K562 (cell line): ENCODE results near the gene MVP. TPM values are rescaled to one million over a fixed set of nuclear protein-coding genes. Genes with fewer than 3 reads are reported as not detected.

Experiments
- ARNT ChIP-seq, 2 experiments: fragments of 450-650 bp; IDR thresholded peaks; 2 replicates each; pipeline ENCODE4 v1.6.1; 2016; ENCODE audit warnings: mild to moderate bottlenecking in 1 of 2
- GABPB1 ChIP-seq: sonication (generic); formaldehyde crosslinking; IDR thresholded peaks from 2 replicates; pipeline ENCODE4 v1.8.0; 2022; ENCODE audit warnings: mild to moderate bottlenecking, missing genetic modification reagents
- MEIS2 ChIP-seq: fragments of 450-650 bp; IDR thresholded peaks from 2 replicates; pipeline ENCODE4 v1.6.1; 2014; ENCODE audit warnings: mild to moderate bottlenecking; ENCODE audit not compliant: partially characterized antibody
- SLC30A9 ChIP-seq: fragments of 250-450 bp; sonication (Bioruptor Pico); IDR thresholded peaks from 2 replicates; pipeline ENCODE4 v1.8.0; 2022; ENCODE audit warnings: mild to moderate bottlenecking, moderate library complexity
- U2AF1 ChIP-seq: fragments of 200-400 bp; formaldehyde crosslinking; optimal IDR thresholded peaks from 2 replicates; pipeline ENCODE3; 2017; ENCODE audit warnings: mild to moderate bottlenecking, low read depth, low read length, moderate library complexity
- ZFP36 ChIP-seq: fragments of 150-350 bp; IDR thresholded peaks from 2 replicates; pipeline ENCODE4 v1.6.1; 2018; ENCODE audit warnings: low read length, low read depth; ENCODE audit not compliant: partially characterized antibody
- ZNF253 ChIP-seq: fragments of 250-450 bp; sonication (Bioruptor Pico); conservative IDR thresholded peaks from 2 replicates; pipeline ENCODE4 v1.6.1; 2021; ENCODE audit warnings: mild to moderate bottlenecking
- polyA plus RNA-seq, 8 experiments: library from polyadenylated mRNA; depleted of rRNA in 4 of 8; stranded (reverse) in 5 of 8; unstranded in 3 of 8; fragments of >200 nt; fragmentation: Nextera tagmentation in 2 of 8; fragmentation: Illumina TruSeq in 1 of 8; extraction: Ambion mirVana in 2 of 8; extraction: Trizol in 1 of 8; gene quantifications; 2 replicates each; pipeline versions ENCODE4 v1.2.1 to v1.2.3, GENCODE V29; 2011 to 2014; ENCODE audit warnings: inconsistent platforms in 1 of 8, missing spikeins in 1 of 8
- total RNA-seq, 7 experiments: library from RNA; depleted of rRNA in 6 of 7; stranded (reverse); fragments of >200 nt in 6 of 7; fragmentation: Illumina TruSeq in 2 of 7; extraction: Trizol in 2 of 7; gene quantifications; 2 replicates each; pipeline versions ENCODE4 v1.2.1 to v1.2.3, GENCODE V29; 2011 to 2021; ENCODE audit warnings: low replicate concordance in 1 of 7
- TF ChIP-seq, protein P1 (sequence below), 2 experiments: fragments of 450-650 bp; IDR thresholded peaks; 2 replicates each; pipeline ENCODE4 v1.6.1; 2018; ENCODE audit warnings: mild to moderate bottlenecking in 2 of 2, low read depth in 1 of 2; ENCODE audit not compliant: partially characterized antibody in 2 of 2
- TF ChIP-seq, protein P2 (sequence below): fragments of 450-650 bp; formaldehyde crosslinking; IDR thresholded peaks from 2 replicates; pipeline ENCODE4 v1.4.0; 2020; ENCODE audit warnings: mild to moderate bottlenecking, mixed read lengths

MVP gene
- total and polyA plus RNA-seq, 9 of the 15 experiments (the other 6 are each of a cell fraction or from before 2014, with no cell fraction given), result 0.39 to 1.9 (median 0.76) TPM; not detected in 2

- TF ChIP-seq, protein P1, sequence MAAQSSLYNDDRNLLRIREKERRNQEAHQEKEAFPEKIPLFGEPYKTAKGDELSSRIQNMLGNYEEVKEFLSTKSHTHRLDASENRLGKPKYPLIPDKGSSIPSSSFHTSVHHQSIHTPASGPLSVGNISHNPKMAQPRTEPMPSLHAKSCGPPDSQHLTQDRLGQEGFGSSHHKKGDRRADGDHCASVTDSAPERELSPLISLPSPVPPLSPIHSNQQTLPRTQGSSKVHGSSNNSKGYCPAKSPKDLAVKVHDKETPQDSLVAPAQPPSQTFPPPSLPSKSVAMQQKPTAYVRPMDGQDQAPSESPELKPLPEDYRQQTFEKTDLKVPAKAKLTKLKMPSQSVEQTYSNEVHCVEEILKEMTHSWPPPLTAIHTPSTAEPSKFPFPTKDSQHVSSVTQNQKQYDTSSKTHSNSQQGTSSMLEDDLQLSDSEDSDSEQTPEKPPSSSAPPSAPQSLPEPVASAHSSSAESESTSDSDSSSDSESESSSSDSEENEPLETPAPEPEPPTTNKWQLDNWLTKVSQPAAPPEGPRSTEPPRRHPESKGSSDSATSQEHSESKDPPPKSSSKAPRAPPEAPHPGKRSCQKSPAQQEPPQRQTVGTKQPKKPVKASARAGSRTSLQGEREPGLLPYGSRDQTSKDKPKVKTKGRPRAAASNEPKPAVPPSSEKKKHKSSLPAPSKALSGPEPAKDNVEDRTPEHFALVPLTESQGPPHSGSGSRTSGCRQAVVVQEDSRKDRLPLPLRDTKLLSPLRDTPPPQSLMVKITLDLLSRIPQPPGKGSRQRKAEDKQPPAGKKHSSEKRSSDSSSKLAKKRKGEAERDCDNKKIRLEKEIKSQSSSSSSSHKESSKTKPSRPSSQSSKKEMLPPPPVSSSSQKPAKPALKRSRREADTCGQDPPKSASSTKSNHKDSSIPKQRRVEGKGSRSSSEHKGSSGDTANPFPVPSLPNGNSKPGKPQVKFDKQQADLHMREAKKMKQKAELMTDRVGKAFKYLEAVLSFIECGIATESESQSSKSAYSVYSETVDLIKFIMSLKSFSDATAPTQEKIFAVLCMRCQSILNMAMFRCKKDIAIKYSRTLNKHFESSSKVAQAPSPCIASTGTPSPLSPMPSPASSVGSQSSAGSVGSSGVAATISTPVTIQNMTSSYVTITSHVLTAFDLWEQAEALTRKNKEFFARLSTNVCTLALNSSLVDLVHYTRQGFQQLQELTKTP (IDR thresholded peaks at IDR 0.05; ENCODE audit: low read depth in 1 of 2, partially characterized antibody in 2 of 2), result no peak
- no peak for TF ChIP-seq ZNF253 (CRISPR knock-in tag)
- TF ChIP-seq SLC30A9 (CRISPR knock-in tag), result no peak
- no peak for TF ChIP-seq ZFP36
- TF ChIP-seq, protein P2, sequence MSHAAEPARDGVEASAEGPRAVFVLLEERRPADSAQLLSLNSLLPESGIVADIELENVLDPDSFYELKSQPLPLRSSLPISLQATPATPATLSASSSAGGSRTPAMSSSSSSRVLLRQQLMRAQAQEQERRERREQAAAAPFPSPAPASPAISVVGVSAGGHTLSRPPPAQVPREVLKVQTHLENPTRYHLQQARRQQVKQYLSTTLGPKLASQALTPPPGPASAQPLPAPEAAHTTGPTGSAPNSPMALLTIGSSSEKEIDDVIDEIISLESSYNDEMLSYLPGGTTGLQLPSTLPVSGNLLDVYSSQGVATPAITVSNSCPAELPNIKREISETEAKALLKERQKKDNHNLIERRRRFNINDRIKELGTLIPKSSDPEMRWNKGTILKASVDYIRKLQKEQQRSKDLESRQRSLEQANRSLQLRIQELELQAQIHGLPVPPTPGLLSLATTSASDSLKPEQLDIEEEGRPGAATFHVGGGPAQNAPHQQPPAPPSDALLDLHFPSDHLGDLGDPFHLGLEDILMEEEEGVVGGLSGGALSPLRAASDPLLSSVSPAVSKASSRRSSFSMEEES (CRISPR knock-in tag), result no peak
- TF ChIP-seq GABPB1 (CRISPR knock-in tag), result no peak
- no peak for TF ChIP-seq ARNT (IDR thresholded peaks at IDR 0.05)
- no peak for TF ChIP-seq MEIS2
- TF ChIP-seq U2AF1, result no peak
- TF ChIP-seq, all 486 proteins: peak for 23
These were observed 10.2 kb upstream of the MVP start (continued) for GRCh38 chr16:29809850-29810698.
